ENCODE measurements around the gene MXRA8. TPM values are rescaled to one million over a fixed set of nuclear protein-coding genes. Genes with fewer than 3 reads are reported as not detected.

MXRA8 gene
- total and polyA plus RNA-seq, 9 of the 15 experiments (the other 6 are each of a cell fraction or from before 2014, with no cell fraction given), result 0.66 to 11.3 (median 6.3) TPM

- TF ChIP-seq FOXO4 (CRISPR knock-in tag; IDR thresholded peaks at IDR 0.05) (no peak), CBX8 (IDR thresholded peaks at IDR 0.05; ENCODE audit: borderline replicate concordance, extremely low read depth, low read depth, low read length, poor library complexity, severe bottlenecking) (no peak), ZNF140 (CRISPR knock-in tag; IDR thresholded peaks at IDR 0.05) (no peak), POLR3G (IDR thresholded peaks at IDR 0.05; ENCODE audit: extremely low read depth, insufficient read length, insufficient replicate concordance) (no peak), AFF4 (CRISPR knock-in tag; IDR thresholded peaks at IDR 0.05) (no peak), ZNF280A (IDR thresholded peaks at IDR 0.05; ENCODE audit: low read depth, partially characterized antibody) (no peak), ZBTB43 (CRISPR knock-in tag; IDR thresholded peaks at IDR 0.05) (peak; percentile 9; the same call in 1 of the 2 replicates), SNAPC5 (CRISPR knock-in tag; IDR thresholded peaks at IDR 0.05) (no peak), RAD51 (IDR thresholded peaks at IDR 0.05; ENCODE audit: borderline replicate concordance, low read depth) (peak; percentile 73; the same call in 1 of the 2 replicates), ARNT (IDR thresholded peaks at IDR 0.05) (no peak), GTF3C2 (IDR thresholded peaks at IDR 0.05; ENCODE audit: borderline replicate concordance, extremely low read depth, insufficient read length) (no peak), MYC (IDR thresholded peaks at IDR 0.05; ENCODE audit: low read depth, low read length) (no peak), MYC (CRISPR knock-in tag; IDR thresholded peaks at IDR 0.05; ENCODE audit: borderline replicate concordance, low read depth) (peak; percentile 67; the same call in 1 of the 2 replicates), ZNF354B (CRISPR knock-in tag; IDR thresholded peaks at IDR 0.05) (no peak)
Observed at GRCh38 chr1:1309251-1310108, 48.9 kb downstream of the MXRA8 start (continued).
